GM19397 (cell line): ENCODE measurements around the gene PDE8B.

Experiments
- ATAC-seq: cut with Tn5 transposase; IDR thresholded peaks from one replicate; pipeline ENCODE4 v1.9.1; 2021; ENCODE audit warnings: mild to moderate bottlenecking, moderate library complexity; ENCODE audit not compliant: unreplicated experiment

Gene PDE8B

DNA sequence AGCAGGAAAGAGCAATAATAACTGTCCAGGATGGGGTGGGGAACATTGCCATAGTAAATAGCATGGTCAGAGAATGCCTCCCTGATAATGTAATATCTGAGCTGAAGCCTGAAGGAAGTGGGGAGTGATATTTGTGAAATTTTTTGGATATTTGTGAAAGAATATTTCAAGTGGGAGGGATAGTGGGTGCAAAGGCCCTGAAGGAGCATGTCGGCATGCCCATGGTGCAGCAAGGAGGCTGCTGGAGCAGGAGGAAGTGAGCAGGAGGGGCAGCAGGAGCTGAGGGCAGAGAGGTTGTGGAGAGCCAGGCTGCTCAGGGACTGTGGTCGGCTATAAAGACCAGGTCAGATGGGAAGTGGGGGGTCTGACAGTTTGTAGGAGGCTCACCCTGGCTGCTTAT is 21.1 kb upstream of the PDE8B start:
- ATAC-seq: no peak

- ATAC-seq: no peak
These were observed 17.9 kb upstream of the PDE8B start for GRCh38 chr5:77192441-77193050.

GRCh38 chr5:77194762-77195161 is 15.7 kb upstream of the PDE8B start:
- ATAC-seq: no peak

- no peak for ATAC-seq
These were observed 12.5 kb upstream of the PDE8B start for GRCh38 chr5:77197840-77198554.

DNA sequence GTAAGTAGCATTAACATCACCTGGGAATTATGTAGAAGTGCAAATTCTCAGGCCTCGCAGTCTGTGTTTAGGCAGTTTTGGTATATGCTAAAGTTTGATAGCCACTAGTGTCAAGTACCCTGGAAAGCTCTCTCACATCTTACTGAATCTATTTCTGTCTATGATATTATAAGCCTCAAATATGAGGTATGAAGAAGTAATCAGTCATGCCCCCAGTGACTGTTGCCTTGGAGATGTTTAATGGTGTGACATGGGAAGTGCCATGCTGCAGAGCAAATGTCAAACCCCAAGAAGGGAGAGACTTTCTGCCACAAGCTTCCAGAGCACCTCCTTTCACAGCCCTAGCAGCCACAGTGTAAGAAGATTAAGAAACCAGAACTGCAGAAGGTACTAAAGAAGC is 9.8 kb upstream of the PDE8B start:
- no peak for ATAC-seq

- ATAC-seq: no peak
These were observed 8.3 kb upstream of the PDE8B start for GRCh38 chr5:77202145-77202544.

DNA sequence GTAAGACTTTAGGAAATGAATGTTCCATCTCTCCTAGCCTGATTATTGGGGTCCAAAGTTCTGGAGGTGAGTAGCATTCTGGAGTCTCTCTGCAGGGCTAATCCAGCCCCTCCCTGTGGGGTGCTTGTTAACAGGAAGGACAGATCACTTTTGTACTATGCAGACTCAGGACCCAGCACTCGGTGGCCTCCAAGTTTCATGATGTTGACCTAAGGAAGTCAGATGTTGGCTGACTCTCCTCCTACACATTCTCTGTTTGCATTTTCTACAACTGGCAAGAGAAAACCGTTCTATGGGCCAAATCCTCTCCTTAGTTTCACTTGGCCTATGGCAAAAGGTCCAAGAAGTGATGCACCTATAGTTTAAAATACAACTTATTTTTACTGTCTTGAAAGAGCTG is 5.5 kb upstream of the PDE8B start:
- ATAC-seq: no peak

GRCh38 chr5:77208507-77209163 is 1.8 kb upstream of the PDE8B start:
- no peak for ATAC-seq

- no peak for ATAC-seq
These were observed 887 bp upstream of the PDE8B start for GRCh38 chr5:77209495-77210090.

GRCh38 chr5:77210964-77211690 is 647 bp downstream of the PDE8B start:
- ATAC-seq: no peak

GRCh38 chr5:77211691-77212047 is 1.2 kb downstream of the PDE8B start:
- no peak for ATAC-seq

DNA sequence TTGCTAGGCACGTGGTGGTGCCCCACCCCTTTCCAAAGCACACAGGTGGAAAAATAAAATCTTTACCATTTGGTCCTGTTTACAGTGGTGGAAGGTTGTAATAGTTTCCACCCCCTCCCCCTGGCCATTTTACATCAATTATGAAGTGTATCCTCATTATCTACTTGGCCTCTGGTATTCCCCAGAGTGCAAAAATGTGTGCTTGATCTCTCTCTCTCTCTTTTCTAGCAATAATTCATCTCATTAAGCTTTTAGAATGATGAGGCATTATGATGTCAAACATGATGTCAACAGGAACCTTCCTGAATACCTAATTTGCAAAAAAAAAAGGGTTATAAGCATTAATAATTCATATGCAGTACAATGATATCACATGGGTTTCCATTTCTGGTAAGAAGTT is 3.1 kb downstream of the PDE8B start:
- no peak for ATAC-seq

DNA sequence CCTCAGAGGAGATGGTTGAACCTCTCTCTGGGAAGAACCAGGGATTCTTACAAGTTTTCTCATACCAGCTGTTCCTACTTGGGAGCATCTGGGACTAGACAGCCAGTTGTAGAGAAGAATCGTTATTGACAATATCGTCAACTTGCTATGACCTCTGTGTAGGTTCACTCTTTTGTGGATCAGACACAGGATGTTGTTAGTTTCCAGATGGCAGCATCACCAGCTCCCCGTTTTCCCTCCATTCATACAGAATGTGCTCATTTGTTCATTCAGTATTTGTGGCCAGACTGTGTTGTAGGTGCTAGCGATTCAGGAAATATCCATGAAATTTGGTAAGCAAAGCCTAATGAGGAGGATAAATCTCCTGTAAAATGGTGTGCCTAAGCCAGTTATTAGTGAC is 3.7 kb downstream of the PDE8B start:
- no peak for ATAC-seq

- ATAC-seq: no peak
These were observed 7.8 kb downstream of the PDE8B start for GRCh38 chr5:77218263-77218662.

DNA sequence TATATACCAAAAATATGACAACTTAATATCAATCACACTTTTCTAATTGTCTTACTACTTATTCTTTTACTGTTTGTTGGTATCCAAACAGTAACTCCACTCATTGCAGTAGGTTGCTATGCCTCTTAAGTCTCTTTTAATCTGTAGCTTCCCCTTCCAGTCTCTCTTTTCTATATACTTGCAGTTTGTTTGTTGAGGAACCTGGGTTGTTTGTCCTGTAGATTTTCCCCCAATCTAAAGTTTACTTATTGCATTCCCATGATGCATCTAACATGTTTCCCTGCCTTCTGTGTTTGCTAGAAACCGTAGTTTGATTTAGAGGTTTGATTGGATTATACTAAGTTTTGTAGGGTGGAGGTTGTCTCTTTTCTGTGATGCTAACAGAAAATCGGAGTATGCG is 10.6 kb downstream of the PDE8B start:
- ATAC-seq: no peak

- no peak for ATAC-seq
These were observed 12.2 kb downstream of the PDE8B start for GRCh38 chr5:77222722-77223121.

DNA sequence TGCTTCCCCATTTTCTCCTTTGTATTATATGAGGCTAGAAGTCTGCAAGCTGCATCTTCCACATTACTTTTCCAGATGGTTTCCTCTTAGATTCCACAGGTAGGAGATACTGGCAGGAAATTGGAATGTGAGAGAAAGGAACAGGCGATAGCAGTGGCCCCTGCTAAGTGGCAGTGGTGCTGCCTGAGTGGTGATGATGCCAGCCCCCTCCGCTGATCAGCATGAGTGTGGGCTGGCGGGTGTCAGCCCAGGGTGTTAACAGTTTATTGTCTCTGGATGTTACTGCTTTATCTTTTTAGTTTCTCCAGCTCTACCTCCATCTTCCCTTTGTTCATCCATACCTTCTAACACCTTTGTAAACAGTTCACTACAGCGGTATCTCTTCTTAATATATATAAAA is 13.2 kb downstream of the PDE8B start:
- no peak for ATAC-seq

DNA sequence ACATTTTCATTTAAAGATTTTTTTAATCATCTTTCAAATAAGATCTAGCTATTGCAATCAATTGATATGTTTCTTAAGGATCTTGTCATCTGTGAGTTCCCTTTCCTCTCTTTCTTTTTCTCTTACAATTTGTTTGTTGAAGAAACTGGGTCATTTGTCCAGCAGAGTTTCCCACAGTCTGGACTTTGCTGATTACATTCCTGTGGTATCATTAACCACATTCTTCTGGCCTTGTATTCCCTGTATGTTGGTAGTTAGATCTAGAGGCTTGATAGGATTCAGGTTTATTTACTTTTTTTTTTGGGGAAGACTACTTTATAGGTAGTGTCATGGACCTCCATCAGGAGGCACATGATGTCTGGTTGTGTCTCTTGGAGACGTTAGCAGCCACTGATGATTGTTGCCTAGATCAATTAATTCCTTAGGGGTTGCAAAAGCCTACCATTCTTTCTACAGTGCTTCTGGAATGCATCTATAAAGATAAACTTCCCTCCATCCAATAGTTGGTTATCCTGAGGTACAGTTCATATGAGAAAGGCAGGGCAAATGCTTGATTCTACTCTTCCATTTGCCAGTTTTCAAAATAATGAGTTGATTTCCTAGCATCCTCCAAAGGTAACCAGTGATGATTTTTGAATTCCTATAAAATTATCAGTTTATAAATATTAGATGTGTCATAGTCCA is 14.3 kb downstream of the PDE8B start:
- ATAC-seq: no peak

- no peak for ATAC-seq
These were observed 15.1 kb downstream of the PDE8B start for GRCh38 chr5:77225531-77225930.

DNA sequence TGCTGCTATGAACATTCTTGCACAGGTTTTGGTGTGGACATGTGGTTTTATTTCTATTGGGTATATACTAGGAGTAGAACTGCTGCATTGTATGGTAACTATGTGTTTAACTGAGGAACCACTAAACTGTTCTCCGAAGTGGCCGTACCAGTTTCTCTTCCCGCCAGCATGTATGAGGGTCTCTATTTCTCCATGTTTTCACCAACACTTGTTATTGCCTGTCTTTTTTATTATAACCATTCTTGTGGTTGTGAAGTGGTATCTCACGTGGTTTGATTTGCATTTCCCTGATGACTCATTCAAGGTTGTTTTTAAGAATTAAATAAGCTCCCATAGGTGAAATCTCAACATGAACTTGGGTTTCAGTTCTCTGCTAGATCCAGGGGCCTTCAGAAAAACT is 19.4 kb downstream of the PDE8B start:
- ATAC-seq: no peak
